Neutrophil (primary cell): ENCODE results near the gene ERLEC1.

Experiments used
- H3K27ac ChIP-seq: fragments of 200-600 bp; sonication (generic); 2 replicates; pipeline ENCODE4 v1.5.1; 2016; ENCODE audit warnings: mild to moderate bottlenecking, moderate library complexity
- H3K27me3 ChIP-seq: fragments of 200-600 bp; sonication (generic); 2 replicates; pipeline ENCODE4 v1.6.0; 2016; ENCODE audit warnings: mild to moderate bottlenecking
- H3K36me3 ChIP-seq: fragments of 200-600 bp; sonication (generic); 2 replicates; pipeline ENCODE4 v1.5.1; 2017
- H3K4me1 ChIP-seq, 2 experiments: fragments of 200-600 bp in 1 of 2; sonication (generic) in 1 of 2; 1 replicate in 1 of 2; 2 replicates in 1 of 2; pipeline versions ENCODE4 v1.5.1 to v1.6.1; 2013 to 2016; ENCODE audit warnings: low read depth in 1 of 2, low read length in 1 of 2, mild to moderate bottlenecking in 1 of 2, moderate library complexity in 1 of 2; ENCODE audit not compliant: control insufficient read depth in 1 of 2, insufficient read depth in 1 of 2
- H3K4me3 ChIP-seq, 2 experiments: fragments of 200-600 bp in 1 of 2; sonication (generic) in 1 of 2; 1 replicate in 1 of 2; 2 replicates in 1 of 2; pipeline ENCODE4 v1.5.1; 2013 to 2016; ENCODE audit warnings: low read depth in 1 of 2, low read length in 1 of 2, mild to moderate bottlenecking in 1 of 2, moderate library complexity in 1 of 2
- H3K9me3 ChIP-seq: fragments of 200-600 bp; sonication (generic); 2 replicates; pipeline ENCODE4 v1.5.1; 2016
- CTCF ChIP-seq: fragments of 200-600 bp; sonication (generic); IDR thresholded peaks from 2 replicates; pipeline ENCODE4 v1.5.1; 2016; ENCODE audit warnings: antibody characterized with exemption

The ERLEC1 gene

GRCh38 chr2:53750041-53750768 lies 36.6 kb upstream of the ERLEC1 start:
- H3K27me3 ChIP-seq, result no peaks in the 10 kb centered on the region

GRCh38 chr2:53751728-53752127 lies 35.1 kb upstream of the ERLEC1 start:
- no peak overlapping the region for H3K4me3 ChIP-seq

More at GRCh38 chr2:53750041-53750768, 36.6 kb upstream of the ERLEC1 start:
- Histone ChIP-seq H3K27ac (no peak overlapping the region), H3K4me3 (no peak overlapping the region), H3K4me1 (no peaks in the 10 kb centered on the region), H3K9me3 (no peaks in the 10 kb centered on the region), H3K36me3 (peaks cover 12% of the 10 kb centered on the region)
- no peak for TF ChIP-seq CTCF

GRCh38 chr2:53752385-53752784 lies 34.5 kb upstream of the ERLEC1 start:
- no peaks in the 10 kb centered on the region for H3K4me1 ChIP-seq
- H3K36me3 ChIP-seq, result peaks cover 19% of the 10 kb centered on the region
- no peaks in the 10 kb centered on the region for H3K9me3 ChIP-seq
- no peak for TF ChIP-seq CTCF
- no peak overlapping the region for H3K4me3 ChIP-seq
- H3K27me3 ChIP-seq, result no peaks in the 10 kb centered on the region
- H3K27ac ChIP-seq, result no peak overlapping the region

More at GRCh38 chr2:53751728-53752127, 35.1 kb upstream of the ERLEC1 start:
- peaks cover 19% of the 10 kb centered on the region for H3K36me3 ChIP-seq
- no peak overlapping the region for H3K27ac ChIP-seq
- H3K27me3 ChIP-seq, result no peaks in the 10 kb centered on the region
- TF ChIP-seq CTCF, result no peak
- H3K4me1 ChIP-seq, result no peaks in the 10 kb centered on the region
- no peaks in the 10 kb centered on the region for H3K9me3 ChIP-seq

GRCh38 chr2:53753041-53753440 lies 33.8 kb upstream of the ERLEC1 start:
- Histone ChIP-seq H3K9me3 (no peaks in the 10 kb centered on the region), H3K36me3 (peaks cover 16% of the 10 kb centered on the region), H3K4me1 (no peaks in the 10 kb centered on the region), H3K4me3 (no peak overlapping the region), H3K27ac (no peak overlapping the region), H3K27me3 (no peaks in the 10 kb centered on the region)
- no peak for TF ChIP-seq CTCF

GRCh38 chr2:53755121-53755520 lies 31.7 kb upstream of the ERLEC1 start:
- no peaks in the 10 kb centered on the region for H3K4me1 ChIP-seq
- no peak overlapping the region for H3K27ac ChIP-seq
- no peaks in the 10 kb centered on the region for H3K27me3 ChIP-seq
- no peaks in the 10 kb centered on the region for H3K9me3 ChIP-seq
- H3K36me3 ChIP-seq, result peaks cover 16% of the 10 kb centered on the region
- H3K4me3 ChIP-seq, result no peak overlapping the region
- TF ChIP-seq CTCF, result no peak
